GM19099 (cell line): ENCODE measurements around the gene TICRR.

Experiments
- POLR2A ChIP-seq: IDR thresholded peaks from 3 replicates; pipeline ENCODE4 v1.6.1; 2011; ENCODE audit warnings: low read depth; ENCODE audit not compliant: insufficient read length; ENCODE audit errors: extremely low read depth

Gene TICRR

GRCh38 chr15:89657686-89658200 lies 82.5 kb downstream of the TICRR start:
- TF ChIP-seq POLR2A = no peak

GRCh38 chr15:89659295-89659694 lies 84.0 kb downstream of the TICRR start:
- TF ChIP-seq POLR2A = no peak

GRCh38 chr15:89660556-89660955 lies 85.3 kb downstream of the TICRR start:
- no peak for TF ChIP-seq POLR2A

GRCh38 chr15:89662893-89663626 lies 87.8 kb downstream of the TICRR start:
- TF ChIP-seq POLR2A = no peak

GRCh38 chr15:89664441-89665350 lies 89.4 kb downstream of the TICRR start:
- no peak for TF ChIP-seq POLR2A

GRCh38 chr15:89665449-89666181 lies 90.3 kb downstream of the TICRR start:
- no peak for TF ChIP-seq POLR2A

GRCh38 chr15:89666184-89666857 lies 91.1 kb downstream of the TICRR start:
- no peak for TF ChIP-seq POLR2A

- TF ChIP-seq POLR2A = no peak
Observed at GRCh38 chr15:89666858-89667705, 91.8 kb downstream of the TICRR start.

- TF ChIP-seq POLR2A = no peak
Observed at GRCh38 chr15:89667706-89667960, 92.4 kb downstream of the TICRR start.

- no peak for TF ChIP-seq POLR2A
Observed at GRCh38 chr15:89668171-89668570, 92.9 kb downstream of the TICRR start.

GRCh38 chr15:89669309-89669865 lies 94.1 kb downstream of the TICRR start:
- no peak for TF ChIP-seq POLR2A

GRCh38 chr15:89669941-89670340 lies 94.7 kb downstream of the TICRR start:
- no peak for TF ChIP-seq POLR2A

- TF ChIP-seq POLR2A = no peak
Observed at GRCh38 chr15:89670971-89671560, 95.8 kb downstream of the TICRR start.

- TF ChIP-seq POLR2A = no peak
Observed at GRCh38 chr15:89671687-89672086, 96.4 kb downstream of the TICRR start.
